Uterus (tissue), 2 donors: ENCODE data around the gene EVI5.

Experiments
- POLR2A ChIP-seq, 2 donors: fragments of 450-650 bp; IDR thresholded peaks; one replicate each; pipeline ENCODE4 v1.6.1; 2016; ENCODE audit warnings: antibody characterized with exemption in 2 of 2, mild to moderate bottlenecking in 1 of 2, moderate library complexity in 1 of 2
- TF ChIP-seq, protein P1 (sequence below), 4 experiments: fragments of 200-600 bp in 2 of 4; fragments of 450-650 bp in 2 of 4; sonication (generic) in 2 of 4; IDR thresholded peaks; one replicate each; pipeline ENCODE4 v1.5.1; 2016 to 2019; ENCODE audit warnings: antibody characterized with exemption in 4 of 4, mild to moderate bottlenecking in 2 of 4, moderate library complexity in 1 of 4

DNA sequence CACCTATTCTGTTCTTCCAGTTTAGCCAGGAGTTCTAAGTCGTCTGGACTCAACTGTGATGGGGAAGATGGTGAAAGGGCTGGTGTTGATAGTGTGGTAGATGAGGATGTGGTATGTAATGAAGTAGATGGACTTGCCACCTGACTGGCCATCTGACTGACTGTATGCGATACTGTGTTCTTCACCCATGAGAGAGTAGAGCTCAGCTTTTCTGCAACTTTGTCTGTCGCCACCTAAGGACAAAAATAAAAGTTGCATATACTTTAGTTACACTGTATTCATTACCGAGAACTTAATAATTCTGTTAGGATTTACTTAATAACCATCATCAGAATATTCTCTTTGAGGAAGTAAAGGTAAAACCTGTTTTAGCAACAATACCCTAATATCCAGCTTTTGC, 48.5 kb downstream of the EVI5 start:
- TF ChIP-seq, protein P1, sequence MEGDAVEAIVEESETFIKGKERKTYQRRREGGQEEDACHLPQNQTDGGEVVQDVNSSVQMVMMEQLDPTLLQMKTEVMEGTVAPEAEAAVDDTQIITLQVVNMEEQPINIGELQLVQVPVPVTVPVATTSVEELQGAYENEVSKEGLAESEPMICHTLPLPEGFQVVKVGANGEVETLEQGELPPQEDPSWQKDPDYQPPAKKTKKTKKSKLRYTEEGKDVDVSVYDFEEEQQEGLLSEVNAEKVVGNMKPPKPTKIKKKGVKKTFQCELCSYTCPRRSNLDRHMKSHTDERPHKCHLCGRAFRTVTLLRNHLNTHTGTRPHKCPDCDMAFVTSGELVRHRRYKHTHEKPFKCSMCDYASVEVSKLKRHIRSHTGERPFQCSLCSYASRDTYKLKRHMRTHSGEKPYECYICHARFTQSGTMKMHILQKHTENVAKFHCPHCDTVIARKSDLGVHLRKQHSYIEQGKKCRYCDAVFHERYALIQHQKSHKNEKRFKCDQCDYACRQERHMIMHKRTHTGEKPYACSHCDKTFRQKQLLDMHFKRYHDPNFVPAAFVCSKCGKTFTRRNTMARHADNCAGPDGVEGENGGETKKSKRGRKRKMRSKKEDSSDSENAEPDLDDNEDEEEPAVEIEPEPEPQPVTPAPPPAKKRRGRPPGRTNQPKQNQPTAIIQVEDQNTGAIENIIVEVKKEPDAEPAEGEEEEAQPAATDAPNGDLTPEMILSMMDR (IDR thresholded peaks at IDR 0.05): no peak
- TF ChIP-seq POLR2A (IDR thresholded peaks at IDR 0.05): no peak
